DOHH2 (cell line): ENCODE results near the gene BNIP2.

Experiments used
- CTCF ChIP-seq: fragments of 200-600 bp; sonication (generic); IDR thresholded peaks from one replicate; pipeline ENCODE4 v1.5.1; 2014; ENCODE audit warnings: antibody characterized with exemption, mild to moderate bottlenecking, low read depth, low read length; ENCODE audit not compliant: poor library complexity, severe bottlenecking
- EZH2phosphoT487 ChIP-seq: fragments of 200-600 bp; sonication (generic); IDR thresholded peaks from 2 replicates; pipeline ENCODE4 v1.6.1; 2017; ENCODE audit warnings: borderline replicate concordance, mild to moderate bottlenecking, antibody characterized with exemption, low read length, moderate library complexity, mixed read lengths

GRCh38 chr15:59689626-59690236 lies 611 bp upstream of the BNIP2 start:
- no peak for TF ChIP-seq CTCF
- no peak for TF ChIP-seq EZH2phosphoT487
